WI38 (cell line): ENCODE results near the gene PLSCR1.

ENCODE experiments used
- H3K4me3 ChIP-seq: 2 replicates; pipeline ENCODE4 v1.5.1; 2011; ENCODE audit warnings: low read depth, mild to moderate bottlenecking, control low read depth, low read length
- TF ChIP-seq, protein P1 (sequence below): IDR thresholded peaks from 2 replicates; pipeline ENCODE4 v1.5.1; 2012; ENCODE audit warnings: low read depth, mild to moderate bottlenecking, control low read depth, low read length

The PLSCR1 gene

DNA sequence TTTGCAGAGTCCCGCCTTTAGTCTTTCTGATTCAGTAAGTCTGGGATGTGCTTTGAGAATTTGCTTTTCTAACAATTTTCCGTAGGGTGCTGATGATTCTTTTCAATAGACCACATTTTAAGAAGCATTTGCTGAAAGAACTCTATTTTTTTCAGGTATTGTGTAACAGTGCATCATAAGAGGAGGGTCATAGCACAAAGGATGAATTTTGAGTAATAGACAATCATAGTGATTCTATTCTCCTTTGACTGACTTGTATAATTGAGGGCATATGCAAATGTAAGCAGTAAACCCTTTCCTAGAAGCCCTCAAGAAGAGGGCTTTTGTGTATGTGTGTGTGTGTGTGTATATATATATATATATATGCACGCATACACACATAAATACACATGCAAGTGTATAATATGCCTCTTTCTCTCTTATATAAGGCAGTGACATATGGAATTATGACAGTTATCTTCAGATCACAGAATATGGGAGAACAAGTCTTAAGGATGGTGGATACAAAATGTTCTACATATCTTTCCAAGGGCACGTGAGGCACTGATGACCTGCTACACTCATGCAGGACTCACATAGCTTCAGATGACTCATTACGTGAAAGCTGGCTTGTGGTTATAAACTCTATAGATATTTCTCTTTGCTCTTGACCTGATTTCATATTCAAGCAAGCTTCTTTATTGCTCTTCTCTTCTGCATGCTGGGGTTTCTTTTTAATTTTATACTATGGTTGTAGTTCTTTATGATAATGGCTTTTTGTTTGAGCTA, 6.5 kb upstream of the PLSCR1 start:
- no peak overlapping the region for H3K4me3 ChIP-seq
- TF ChIP-seq, protein P1, sequence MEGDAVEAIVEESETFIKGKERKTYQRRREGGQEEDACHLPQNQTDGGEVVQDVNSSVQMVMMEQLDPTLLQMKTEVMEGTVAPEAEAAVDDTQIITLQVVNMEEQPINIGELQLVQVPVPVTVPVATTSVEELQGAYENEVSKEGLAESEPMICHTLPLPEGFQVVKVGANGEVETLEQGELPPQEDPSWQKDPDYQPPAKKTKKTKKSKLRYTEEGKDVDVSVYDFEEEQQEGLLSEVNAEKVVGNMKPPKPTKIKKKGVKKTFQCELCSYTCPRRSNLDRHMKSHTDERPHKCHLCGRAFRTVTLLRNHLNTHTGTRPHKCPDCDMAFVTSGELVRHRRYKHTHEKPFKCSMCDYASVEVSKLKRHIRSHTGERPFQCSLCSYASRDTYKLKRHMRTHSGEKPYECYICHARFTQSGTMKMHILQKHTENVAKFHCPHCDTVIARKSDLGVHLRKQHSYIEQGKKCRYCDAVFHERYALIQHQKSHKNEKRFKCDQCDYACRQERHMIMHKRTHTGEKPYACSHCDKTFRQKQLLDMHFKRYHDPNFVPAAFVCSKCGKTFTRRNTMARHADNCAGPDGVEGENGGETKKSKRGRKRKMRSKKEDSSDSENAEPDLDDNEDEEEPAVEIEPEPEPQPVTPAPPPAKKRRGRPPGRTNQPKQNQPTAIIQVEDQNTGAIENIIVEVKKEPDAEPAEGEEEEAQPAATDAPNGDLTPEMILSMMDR, result no peak

DNA sequence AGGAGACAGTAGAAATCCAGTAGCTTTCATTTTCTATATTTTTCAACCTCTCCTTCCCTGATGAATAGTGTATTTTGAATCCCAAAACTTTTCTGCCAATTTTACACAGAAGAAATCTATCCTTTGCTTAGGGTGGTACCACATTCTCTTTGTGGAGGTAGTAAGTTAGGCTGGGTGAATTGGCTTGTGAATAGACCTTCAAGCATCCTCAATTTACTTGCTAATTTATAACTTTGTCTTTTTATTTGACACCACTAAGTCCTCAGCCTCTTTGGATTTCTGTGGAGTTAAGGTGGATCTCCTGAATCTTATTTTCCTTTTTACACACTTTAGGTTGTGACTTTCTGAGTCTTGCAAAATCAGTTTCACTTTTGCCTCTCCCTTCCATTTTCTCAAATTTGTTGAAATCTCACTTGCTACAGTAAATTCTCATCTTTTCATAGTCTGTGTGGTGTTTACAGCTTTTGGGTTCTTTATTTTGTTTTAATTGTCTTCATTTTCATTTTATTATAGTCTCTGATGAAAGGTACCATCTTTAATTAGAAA, 5.7 kb upstream of the PLSCR1 start:
- TF ChIP-seq, protein P1, result no peak
- H3K4me3 ChIP-seq, result no peak overlapping the region

DNA sequence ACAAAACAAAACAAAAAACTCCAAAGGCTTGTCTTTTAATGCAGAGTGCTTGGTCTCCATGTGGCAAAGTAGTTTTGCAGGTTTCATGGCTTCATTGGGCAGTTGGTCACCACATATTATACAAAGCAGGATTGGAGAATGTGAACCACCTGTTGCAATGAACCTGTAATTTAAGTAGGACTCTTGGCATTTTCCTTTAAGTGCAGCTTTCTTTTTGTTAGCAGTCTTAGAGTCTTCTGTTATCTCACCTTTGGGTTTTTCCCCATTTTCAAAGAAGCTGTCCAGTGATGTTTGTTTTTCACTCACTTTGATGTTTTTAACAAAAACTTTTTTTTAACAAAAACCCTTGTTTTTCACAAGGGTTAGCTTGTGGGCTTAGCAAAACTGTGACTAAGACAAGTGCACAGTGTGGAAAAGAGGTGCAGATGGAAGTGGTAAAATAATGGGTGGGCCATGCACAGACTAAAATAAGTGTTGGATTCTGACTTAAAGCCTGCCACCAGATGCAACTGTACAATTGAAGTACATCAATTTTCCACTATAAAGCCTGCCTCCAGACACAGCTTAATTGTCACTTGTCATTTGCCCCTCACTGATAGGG, 2.9 kb upstream of the PLSCR1 start:
- H3K4me3 ChIP-seq, result no peak overlapping the region
- TF ChIP-seq, protein P1, result no peak

DNA sequence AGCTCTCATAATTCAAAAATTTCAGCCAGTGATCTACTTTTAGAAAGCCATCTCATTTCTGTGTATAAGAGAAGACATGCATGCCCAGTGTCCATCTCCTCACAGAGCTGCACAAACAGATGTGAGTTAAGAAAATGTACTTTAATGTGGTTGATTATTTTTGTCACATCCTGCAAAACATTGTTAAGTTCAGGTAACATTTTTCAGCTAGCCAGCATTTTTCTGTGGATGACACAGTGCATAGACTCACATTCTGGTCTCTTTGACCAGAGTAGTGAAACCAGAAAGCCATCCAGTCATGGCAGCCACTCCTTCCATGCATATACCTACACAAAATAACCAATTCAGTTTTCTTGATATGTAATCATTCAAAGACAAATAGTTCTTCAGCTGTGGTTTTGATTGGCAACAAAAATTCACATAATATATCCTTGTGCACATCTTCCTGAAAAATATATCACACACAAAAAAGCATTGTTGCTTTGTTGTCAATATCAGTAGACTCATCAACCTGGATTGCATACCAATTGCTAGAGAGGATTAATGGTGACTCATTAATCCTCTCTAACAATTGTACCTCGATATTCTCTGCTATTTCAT, 2.1 kb upstream of the PLSCR1 start:
- TF ChIP-seq, protein P1, result no peak
- no peak overlapping the region for H3K4me3 ChIP-seq

DNA sequence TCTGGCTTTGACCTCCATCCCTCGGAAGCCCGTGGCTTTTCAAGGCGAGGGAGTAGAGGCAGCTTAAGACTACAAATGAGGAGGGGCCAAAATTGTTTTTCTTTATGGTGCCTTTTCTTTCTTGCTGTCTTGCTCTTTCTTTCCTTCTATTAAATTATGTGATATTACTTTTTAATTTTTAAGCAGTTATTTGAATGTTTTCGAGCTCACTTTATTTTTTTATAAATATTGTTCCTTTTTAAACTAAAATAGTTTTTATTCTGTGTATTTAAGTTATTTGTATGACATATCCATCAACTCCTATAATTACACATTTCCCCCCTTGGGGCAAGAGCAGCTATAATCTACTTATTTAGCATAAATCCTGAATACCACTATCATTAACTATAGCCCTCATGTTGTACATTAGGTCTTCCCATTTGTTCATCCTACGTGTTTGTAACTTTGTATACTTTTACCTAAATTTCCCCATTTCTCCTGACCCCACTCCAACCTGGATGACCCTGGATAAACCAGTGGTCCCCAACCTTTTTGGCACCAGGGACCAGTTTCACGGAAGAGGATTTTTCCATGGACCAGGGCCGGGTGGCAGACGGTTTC, 622 bp upstream of the PLSCR1 start:
- peak overlapping the region; percentile 87 for H3K4me3 ChIP-seq
- TF ChIP-seq, protein P1, result no peak

DNA sequence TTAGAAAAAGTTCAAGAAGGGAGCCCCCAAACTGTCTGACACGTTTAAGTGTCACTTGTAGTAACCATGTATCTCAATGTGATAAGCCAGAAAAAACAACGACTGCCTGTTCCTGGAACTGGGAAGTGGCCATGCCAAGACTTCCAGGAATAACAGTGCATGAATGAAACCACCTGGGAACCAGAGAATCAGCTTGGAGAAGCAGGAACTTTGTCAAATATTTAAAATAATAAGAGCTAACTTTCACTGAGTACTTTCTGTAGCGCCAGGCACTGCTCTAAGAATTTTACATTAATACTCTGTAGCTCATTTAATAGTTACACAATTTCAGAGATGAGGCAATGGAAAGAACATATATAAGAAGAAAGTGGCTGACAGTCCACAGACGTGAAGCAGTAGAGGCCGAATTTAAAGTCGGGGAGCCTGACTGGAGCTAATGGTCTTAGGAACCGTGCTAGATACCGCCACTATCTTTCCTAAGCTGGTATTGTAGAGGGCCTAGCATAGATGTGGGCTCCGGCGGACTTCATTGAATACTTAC, 876 bp downstream of the PLSCR1 start:
- TF ChIP-seq, protein P1, result no peak
- H3K4me3 ChIP-seq, result peak overlapping the region; percentile 87
